HG03064 (cell line): ENCODE measurements around the gene CSNK1D.

ENCODE experiments used
- ATAC-seq: cut with Tn5 transposase; IDR thresholded peaks from one replicate; pipeline ENCODE4 v1.9.1; 2021; ENCODE audit warnings: low read depth; ENCODE audit not compliant: unreplicated experiment

CSNK1D gene

DNA sequence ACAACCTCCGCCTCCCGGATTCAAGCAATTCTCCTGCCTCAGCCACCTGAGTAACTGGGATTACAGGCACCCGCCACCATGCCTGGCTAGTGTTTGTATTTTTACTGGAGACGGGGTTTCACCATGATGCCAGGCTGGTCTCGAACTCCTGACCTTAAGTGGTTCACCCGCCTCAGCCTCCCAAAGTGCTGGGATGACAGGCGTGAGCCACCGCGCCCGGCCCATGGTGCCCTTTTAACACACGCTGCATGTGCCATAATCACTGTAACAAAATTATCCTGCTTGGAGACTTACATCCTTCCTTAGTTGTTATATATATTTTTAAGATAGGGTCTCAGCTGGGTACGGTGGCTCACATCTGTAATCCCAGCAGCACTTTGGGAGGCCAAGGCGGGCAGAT lies 38.5 kb upstream of the CSNK1D start:
- no peak for ATAC-seq

DNA sequence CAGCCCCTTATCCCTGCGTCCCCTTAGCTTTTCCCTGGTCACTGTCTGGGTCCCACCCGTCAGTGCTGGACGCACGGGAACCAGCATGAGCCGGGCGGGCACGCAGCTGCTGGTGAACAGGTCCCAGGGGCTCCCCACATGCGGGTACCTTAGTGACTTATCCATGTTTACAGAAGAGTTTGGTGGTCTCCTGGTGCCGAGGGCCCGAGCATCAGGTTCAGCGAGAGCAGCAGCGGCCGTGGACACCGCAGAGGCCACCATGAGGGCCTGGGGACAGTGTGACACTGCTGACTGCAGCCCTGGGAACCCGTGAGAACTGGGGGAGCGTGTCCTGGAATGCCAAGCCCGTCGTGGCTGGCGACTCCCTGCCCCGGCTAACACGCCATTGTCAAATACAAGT lies 37.4 kb upstream of the CSNK1D start:
- ATAC-seq: no peak

DNA sequence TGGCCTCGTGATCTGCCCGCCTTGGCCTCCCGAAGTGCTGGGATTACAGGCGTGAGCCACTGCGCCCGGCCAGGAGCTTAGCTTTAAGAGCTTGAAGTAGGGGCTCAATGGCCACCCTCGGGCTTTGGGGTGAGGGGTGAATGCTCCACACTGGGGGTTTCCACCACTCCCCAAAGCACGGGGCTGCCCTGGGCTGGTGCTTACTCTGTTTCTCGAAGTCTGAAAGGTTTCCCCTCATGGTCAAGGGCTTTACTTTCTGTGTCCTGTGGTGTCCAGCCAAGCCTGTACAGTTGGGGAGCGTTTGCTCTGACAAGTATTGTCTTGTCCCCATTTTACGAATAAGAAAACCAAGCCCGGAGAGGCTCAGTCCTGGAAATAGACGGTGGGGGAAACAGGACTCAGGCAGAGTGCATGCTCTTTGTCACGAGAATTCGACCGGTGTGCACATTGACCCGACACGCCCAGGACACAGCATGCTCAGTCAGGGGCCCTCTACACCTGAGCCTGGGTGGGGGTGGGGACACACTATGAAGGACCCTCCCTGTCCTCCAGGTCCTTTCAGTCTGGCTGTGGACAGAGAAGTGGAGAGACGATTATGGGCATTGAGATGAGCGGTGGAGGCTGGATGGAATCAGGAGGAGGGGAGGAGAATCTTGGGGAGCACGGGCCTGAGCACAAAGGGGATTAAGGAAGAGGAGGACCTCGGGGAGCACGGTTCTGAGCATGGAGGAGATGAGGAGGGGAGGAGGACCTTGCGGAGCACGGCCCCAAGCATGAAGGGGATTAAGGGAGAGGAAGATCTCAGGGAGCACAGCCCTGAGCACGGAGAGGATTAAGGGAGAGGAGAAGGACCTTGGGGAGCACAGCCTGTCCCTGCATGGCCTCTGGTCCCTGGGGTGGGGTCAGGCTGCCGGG lies 36.4 kb upstream of the CSNK1D start:
- ATAC-seq: no peak

DNA sequence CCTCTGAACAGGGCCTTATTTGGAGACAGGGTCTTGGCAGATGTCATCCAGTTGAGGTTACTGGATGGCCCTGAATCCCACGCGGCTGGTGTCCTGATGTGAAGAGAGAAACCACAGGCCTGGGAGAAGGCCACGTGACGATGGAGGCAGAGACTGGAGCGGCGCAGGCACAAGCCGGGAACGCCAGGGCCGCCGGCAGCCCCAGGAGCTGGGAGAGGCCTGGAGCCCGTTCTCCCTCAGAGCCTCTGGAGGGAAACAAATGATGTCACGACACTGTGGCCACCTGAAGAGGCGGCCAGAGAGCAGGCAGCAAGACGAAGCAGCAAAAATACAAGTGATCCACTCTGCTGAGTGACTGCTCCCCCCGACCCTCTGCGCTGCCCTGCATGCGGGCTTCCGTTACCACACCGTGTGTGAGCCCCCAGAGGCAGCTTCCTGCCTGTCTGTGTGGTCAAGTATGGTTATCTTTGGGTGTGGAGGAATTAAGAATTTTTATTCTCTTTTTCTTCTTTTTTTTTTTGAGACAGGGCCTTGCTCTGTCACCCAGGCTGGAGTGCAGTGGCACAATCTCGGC lies 32.3 kb upstream of the CSNK1D start:
- ATAC-seq: no peak

DNA sequence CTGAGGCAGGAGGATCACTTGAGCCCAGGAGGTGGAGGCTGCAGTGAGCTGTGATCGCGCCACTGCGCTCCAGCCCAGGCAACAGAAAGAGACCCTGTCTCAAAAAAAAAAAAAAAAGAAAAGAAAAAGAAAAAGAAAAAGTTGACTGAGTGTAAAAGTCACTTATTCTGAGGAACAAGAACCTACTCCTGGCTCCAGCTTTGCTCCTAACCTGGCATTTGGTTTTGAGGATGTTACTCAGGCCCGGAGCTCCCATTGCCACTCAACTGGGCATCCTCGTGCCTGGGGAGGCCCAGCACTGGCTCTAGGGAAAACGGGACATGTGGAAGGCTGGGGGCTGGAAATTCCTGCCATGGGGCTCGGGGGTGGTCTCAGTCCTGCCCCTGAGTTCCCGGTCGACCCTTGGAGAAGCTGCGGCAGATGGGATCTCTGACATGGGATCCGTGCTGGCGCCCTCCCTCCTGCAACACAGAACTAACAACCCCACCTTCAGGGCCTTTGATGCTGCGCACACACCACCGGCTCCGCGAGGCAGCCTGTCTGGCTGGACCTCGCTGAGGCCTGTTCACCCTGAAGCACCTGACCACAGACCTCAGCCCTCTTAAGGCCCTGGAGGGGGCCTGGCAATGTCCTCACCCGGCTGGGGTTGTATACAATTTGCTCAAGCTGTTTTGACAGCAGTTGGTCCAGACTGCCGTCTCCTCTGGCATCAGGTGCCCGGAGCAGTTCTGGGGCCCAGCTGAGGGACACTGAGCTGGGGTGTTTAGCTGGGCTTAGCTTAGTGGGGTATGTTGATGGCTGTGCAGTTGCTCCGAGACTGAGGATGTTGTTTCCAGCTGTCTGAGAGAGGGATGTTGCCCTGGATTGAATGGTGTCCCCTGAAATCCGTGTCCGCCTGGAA lies 31.6 kb upstream of the CSNK1D start:
- no peak for ATAC-seq

DNA sequence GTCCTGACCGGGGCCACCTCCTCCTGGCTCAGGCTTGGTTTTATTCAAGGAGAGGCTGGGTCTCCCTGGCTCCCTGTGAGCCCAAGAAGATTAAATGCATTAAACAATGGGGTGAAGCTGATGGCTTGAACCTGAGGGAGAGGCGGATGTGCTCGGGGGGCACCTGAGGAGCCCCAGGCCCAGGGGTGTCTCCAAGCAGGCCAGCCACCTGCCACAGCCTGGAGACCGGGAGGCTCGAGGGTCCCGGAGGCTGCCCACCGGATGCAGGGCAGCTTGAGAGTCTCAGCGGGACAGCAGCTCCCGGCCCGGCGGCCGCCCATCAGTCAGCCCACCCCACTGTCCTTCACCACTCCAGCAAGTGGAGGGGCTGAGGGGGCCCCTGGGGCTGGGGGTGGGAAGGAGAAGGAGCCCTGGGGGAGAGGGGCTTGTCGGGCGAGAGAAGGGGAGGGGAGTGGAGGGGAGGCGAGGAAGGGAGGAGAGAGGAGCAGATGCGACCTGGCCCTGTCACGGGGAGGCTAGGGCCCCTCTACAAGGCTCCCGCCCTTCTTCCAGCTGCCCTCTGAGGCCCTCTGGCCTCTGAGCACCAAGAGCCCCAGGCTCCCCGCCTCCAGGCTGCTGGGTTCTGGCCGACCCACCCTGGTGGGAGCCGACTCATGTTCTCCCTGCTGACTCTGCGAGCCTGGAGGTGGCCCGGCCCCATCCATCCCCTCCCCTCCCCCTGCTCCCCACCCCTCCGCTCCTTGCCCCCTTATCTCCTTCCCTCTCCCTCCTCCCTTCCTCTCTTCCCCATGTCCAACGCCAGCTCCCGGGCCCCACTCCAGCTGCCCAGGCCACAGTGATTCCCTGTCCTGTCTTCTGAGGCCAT lies 30.7 kb upstream of the CSNK1D start:
- no peak for ATAC-seq

DNA sequence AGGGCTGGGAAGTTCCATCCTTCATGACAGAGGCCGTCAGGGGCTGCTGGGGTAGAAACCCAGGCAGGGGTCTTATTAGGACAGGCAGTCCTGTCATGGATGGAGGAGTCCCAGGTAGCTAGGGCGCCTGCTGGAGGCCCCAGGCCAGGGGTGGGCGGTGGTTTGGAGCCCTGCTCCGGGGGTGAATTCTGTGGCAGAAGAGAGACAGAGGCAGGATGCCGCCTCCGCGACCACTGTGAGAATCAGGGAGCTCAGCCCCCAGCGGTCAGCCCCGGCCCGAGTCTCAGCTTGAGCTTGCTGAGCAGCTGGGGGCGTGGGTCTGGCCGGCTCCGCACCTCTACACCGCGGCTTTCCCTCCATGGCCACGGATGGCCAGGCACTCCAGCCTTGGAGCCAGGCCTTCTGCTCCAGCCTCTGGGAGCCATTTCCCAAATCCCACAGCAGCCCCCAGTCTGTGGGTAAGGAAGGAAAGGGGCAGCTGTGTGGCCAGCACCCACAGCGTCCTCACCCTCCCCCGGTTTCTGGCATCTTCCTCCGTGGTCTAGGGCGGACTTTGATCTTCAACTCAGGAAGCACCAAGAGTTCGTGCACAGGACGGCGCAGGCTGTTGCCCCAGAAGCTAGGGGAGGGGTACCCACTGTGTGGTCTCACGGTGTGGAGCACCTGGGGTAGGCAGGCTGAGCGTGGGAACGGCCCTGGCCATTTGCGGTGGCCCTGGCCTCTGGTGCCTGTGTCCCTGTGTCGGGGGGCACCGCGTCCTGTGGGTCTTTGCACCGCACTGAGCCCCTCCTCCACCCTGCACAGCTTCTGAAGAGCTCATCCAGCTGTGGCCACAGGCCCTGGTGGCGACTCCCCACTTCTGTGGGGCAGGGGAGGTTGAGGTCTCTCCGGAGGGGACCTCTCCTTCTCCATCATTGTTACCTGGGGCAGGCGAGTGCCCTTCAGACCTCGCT lies 29.8 kb upstream of the CSNK1D start:
- no peak for ATAC-seq

DNA sequence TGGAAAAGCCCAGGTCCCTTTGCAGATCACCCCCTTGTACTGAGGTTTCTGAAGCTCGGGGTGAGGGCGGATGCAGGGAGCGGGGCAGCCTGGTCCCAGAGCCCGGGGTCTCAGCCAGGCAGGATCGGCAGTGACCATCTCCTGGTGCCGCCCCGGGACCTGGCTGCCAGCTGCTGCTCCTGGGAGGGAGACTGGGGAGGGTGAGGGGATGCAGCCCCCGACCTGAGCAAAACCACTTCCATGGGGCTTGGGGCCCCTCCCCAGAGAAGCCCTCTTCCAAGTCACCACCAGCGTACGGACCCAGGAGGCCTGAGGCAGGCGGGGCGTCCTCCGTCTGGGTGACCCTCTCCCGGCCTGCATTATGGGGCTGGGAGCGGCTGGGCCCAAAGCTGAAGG lies 29.1 kb upstream of the CSNK1D start:
- ATAC-seq: no peak

DNA sequence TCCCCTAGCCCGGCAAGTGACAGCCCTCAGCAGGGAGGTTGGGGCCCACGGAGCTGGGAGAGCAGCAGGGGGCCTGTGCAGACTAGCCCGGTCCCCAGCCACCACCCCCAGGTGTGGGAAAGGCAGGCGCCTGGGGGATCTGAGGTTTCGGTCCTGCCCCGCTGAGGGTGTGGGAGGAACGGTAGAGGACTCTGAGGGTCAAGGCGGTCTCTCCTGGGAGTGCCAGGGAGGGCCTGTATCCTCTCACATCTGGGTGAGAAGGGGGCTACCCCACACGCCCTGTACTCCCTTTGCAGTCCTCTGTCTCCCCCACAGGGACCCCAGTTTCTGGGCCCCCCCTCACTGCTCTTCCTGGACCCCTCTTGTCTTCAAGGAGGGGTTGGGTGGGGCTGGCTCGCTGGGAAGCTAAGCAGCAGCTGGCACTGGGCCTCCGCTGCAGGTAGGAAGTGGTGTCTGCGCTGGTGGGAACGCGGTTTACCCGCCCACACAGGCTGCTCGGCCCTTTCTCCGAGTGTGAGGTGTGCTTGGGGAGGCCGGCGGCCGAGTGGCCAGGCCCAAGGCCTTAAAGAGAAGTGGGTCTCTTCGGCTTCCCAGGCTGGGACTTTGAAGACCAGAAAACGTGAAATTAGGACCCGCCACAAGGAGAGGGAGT lies 28.5 kb upstream of the CSNK1D start:
- no peak for ATAC-seq

DNA sequence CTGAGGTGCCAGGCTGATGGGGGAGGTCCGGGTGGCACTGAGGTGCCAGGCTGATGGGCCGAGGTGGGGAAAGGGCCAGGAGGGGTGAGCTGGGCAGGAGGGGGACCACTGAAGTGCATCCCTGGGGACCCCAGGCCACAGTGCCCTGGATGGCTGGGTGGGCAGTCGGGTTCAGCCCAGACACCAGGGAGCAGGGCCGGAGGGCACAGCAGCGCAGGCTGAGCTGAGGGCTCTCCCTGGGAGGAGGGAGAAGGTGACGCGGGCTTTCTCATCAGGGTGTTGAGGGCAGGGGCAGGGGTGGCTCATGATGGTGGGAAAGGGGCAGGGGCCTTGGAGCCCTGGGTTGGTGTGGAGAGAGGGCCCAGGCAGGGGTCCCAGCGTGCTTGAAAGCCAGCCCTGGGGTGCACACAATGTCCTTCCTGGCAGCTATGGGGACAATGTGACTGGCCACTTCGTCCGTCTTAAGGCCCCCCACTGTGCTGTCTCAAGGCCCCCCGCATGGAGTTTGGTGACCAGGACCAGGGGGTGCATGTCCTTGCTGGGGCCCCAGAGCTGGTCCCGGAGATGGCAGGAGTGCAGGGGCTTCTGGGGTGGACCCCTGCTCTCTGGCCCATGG lies 27.9 kb upstream of the CSNK1D start:
- no peak for ATAC-seq

DNA sequence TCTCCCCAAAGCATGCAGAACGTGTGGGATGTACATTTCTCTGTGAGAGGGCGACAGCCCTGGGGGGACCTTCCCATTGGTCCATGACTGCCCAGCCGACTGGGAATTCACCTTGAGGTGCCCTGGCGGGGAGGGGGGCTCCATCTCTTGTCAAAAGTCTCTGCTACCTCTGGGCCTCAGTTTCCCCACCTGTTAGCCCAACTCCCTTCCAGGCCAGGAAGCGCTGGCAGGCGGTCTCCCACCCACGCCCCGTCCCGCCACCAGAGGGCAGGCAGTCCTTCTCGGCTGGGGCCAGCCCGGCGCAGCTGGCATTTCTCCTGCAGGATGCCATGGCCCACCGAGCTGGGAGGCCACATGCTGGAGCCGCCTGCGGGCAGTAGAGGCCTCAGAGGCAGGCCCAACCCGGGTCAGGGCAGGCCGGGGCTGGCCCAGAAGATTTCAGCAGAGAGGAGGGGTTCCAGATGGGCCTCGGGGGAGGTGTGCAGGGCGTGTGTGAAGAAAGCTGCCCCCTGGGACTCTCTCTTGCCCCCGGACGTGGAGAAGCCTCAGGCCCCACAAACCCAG lies 27.3 kb upstream of the CSNK1D start:
- no peak for ATAC-seq

DNA sequence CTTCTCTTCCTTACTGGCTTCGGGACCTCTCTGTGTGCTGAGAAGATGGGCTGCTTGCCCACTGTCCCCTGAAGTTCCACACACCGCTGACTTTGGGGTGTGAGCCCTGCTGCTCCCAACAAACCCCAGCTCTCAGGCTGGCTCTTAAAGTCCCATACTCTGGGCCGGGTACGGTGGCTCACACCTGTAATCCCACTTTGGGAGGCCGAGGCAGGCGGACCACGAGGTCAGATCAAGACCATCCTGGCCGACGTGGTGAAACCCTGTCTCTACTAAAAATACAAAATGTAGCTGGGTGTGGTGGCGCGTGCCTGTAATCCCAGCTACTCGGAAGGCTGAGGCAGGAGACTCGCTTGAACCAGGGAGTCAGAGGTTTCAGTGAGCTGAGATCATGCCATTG lies 26.7 kb upstream of the CSNK1D start:
- ATAC-seq: no peak

DNA sequence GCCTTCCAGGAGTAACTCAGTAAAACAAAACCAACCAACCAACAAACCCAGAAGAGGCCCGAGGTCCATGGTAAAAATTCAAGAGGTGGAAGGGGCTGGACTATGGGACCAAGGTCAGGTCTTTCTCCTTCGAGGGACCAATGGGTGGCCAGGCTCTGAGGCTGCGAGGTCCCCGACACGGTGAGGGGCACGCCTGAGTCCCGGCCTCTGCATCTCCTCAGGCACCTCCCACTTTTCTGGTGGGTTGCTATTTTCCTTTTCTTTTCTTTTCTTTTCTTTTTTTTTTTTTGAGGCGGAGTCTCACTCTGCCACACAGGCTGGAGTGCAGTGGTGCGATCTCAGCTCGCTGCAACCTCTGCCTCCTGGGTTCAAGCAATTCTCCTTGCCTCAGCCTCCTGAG lies 26.0 kb upstream of the CSNK1D start:
- ATAC-seq: no peak

DNA sequence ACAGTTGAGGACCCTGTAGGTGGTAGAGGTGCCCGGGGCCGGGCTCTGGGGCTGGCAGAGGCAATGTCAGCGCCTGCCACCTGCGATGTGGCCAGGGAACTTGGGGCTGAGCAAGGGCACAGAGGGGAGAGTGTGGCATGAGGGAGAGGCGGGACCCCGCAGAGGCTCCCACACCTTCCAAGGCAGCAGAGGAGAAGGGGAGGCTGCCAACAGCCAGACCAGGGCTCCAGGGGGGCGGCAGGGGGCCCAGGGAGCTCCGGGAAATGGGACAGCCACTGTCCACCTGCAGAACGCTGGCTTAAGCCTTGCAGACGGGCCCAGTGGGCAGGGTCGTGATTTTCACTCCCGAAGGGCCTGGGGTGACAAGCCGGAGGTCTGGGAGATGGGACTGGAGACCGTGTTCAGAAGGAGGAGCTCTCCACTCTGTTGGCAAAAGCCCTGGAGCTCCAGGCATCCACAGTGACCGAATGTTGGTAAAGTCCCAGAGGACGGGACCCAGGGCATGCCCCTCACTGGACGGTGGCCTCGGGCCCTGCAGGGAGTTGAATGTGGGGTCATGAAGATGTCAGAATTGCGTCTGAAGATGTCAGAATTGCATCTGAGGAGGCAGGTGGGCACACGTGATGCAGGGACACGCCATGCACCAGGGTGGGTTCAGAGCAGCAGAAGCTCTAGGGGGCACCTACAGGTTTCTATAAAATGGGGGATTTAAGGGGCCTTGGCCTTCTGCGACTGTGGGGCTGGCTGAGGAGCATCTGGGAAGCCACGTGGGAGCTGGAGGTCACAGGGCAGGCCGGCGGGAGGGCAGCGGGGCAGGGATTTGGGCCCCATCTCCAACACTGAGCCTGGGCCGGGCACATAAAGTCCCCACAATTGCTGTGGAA lies 25.3 kb upstream of the CSNK1D start:
- no peak for ATAC-seq

DNA sequence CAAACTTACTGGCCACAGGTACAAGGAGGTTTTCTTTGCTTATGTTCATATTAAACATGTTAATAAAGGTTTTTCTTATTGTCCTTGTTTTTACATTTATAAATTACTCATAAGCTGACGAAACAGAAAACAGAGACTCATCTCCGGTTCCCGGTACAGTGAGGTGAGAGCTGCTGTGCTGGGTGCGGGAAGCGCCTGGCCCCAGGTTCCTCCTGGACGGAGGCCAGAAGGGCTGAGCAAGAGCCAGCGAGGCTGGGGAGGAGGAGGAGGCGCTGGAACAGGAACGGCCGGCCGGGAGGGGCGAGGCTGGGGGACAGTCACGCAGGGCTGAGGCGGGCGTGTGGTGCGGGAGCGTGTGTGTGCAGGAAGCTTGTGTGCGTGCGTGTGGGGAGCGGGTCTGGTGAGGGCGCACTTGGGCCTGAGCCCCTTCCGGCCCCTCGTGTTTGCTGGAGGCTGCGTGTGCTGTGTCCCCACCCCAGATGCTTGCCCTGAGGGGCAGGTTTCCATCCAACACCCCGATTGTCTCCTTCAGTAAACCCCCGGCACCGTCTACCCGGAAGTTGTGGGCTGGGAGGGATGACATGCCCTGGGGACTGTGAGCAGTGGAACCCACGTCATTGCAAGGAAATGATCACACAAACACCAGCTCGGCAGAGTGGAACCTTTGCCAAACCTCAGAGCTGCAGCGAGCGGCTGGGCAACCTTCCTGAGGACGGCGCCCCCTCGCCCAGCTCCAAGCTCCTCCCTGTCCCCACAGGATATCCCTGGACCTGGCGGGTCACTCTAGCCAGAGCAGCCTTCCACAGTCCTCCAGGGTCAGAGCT lies 24.4 kb upstream of the CSNK1D start:
- ATAC-seq: no peak

DNA sequence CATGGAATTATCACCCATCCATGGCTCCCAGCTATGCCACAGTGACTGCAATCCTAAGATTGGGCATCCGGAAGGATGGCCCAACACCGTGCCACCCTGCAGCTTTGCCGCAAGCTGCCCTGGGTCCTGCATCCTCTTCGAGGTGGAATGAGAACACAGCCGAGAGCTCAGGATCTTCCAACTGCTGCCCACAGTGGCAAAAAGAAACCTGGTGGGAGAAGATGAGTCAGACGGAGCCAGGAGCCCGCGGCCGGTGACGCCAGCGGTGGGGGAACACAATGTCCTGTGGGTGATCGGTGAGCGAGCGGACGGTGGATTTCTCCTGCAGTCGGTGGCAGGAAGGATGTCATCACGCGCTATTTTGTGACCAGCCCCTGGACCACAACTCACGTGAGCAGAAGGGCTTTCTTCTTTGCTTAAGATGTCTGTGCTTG lies 23.8 kb upstream of the CSNK1D start:
- no peak for ATAC-seq
